ENCODE measurements around the gene POLN. TPM values are rescaled to one million over a fixed set of nuclear protein-coding genes. Genes with fewer than 3 reads are reported as not detected.

POLN gene
- total and polyA plus RNA-seq, 8 donors, result 2.7 to 5.7 (median 3.9) TPM

- Histone ChIP-seq H3K9me3 (peaks cover 0 to 9% of the 10 kb centered on the region in 2 donors), H3K36me3 (no peaks in the 10 kb centered on the region), H3K27ac (no peak overlapping the region), H3K4me3 (no peak overlapping the region), H3K27me3 (no peaks in the 10 kb centered on the region), H3K4me1 (no peaks in the 10 kb centered on the region)
- no peak for TF ChIP-seq CTCF (IDR thresholded peaks at IDR 0.05)
- ATAC-seq (no peak), DNase-seq (no peak)
- intact Hi-C loops (cut with DNase I), result no loop called here
These were observed 90.4 kb downstream of the POLN start for GRCh38 chr4:2151544-2151943.

GRCh38 chr4:2150076-2150475 is 91.8 kb downstream of the POLN start:
- Histone ChIP-seq H3K27me3 (no peaks in the 10 kb centered on the region), H3K27ac (no peak overlapping the region), H3K4me1 (no peaks in the 10 kb centered on the region), H3K4me3 (no peak overlapping the region), H3K9me3 (peaks cover 0 to 9% of the 10 kb centered on the region in 2 donors), H3K36me3 (no peaks in the 10 kb centered on the region)
- ATAC-seq (no peak), DNase-seq (no peak)
- intact Hi-C loops (cut with DNase I), result no loop called here
- no peak for TF ChIP-seq CTCF (IDR thresholded peaks at IDR 0.05)

DNA sequence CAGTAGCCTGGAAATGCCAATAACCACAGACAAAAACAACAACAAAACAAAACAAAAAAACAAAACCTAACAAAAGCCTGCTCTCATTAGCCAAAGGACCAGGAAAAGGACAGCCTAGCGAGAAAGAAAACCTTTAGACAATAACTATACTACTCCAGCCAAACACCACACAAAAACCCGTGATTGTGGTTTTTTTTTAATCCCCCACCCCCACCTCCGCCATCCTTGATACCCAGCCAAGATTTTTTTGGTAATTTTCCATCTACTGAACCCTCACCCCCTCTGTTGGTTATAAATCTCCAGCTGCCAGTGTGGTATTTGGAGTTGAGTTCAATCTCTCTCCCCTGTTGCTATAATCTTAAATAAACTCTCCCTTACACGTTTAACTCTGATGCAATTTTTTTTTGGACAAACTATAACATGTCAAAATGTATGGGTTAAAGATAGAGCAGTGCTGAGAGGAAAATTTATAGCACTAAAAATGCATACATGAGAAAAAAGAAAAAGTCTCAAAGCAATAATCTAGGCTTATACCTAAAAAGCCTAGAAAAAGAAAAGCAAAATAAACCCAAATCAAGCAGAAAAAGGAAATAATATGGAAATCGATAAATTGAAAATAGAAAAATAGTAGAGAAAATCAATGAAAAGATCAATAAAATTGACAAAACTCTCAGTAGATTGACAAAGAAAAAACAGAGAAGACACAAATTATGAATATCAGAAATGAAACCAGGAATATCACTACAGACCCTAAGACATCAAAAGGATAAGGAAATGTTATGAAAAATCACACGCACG is 99.1 kb downstream of the POLN start:
- Histone ChIP-seq H3K27ac (no peak overlapping the region), H3K36me3 (no peaks in the 10 kb centered on the region), H3K4me3 (no peak overlapping the region), H3K9me3 (no peaks in the 10 kb centered on the region), H3K4me1 (no peaks in the 10 kb centered on the region), H3K27me3 (no peaks in the 10 kb centered on the region)
- DNase-seq (no peak), ATAC-seq (no peak)
- TF ChIP-seq CTCF (IDR thresholded peaks at IDR 0.05), result no peak
- intact Hi-C loops (cut with DNase I), result no loop called here

GRCh38 chr4:2141762-2142451 is 100.0 kb downstream of the POLN start:
- Histone ChIP-seq H3K4me3 (no peak overlapping the region), H3K27ac (no peak overlapping the region), H3K36me3 (no peaks in the 10 kb centered on the region), H3K27me3 (no peaks in the 10 kb centered on the region), H3K9me3 (no peaks in the 10 kb centered on the region), H3K4me1 (no peaks in the 10 kb centered on the region)
- no peak for ATAC-seq
- no peak for DNase-seq
- TF ChIP-seq CTCF (IDR thresholded peaks at IDR 0.05), result no peak
- intact Hi-C loops (cut with DNase I), result no loop called here

- Histone ChIP-seq H3K27ac (no peak overlapping the region), H3K36me3 (no peaks in the 10 kb centered on the region), H3K4me3 (no peak overlapping the region), H3K27me3 (no peaks in the 10 kb centered on the region), H3K4me1 (no peaks in the 10 kb centered on the region), H3K9me3 (no peaks in the 10 kb centered on the region)
- no peak for TF ChIP-seq CTCF (IDR thresholded peaks at IDR 0.05)
- ATAC-seq (no peak), DNase-seq (no peak)
- intact Hi-C loops (cut with DNase I), result no loop called here
These were observed 100.7 kb downstream of the POLN start for GRCh38 chr4:2141022-2141761.

All from left lung (tissue), 10 donors.